K562 (cell line): ENCODE results near the gene ALPP. TPM values are rescaled to one million over a fixed set of nuclear protein-coding genes. Genes with fewer than 3 reads are reported as not detected.
A peak's percentile ranks its signal among the peaks of the same experiment; 100 is the strongest.

ENCODE experiments used
- ATAC-seq: fragments of 200-7000 bp; cut with Tn5 transposase; 3 replicates; pipeline ENCODE4 v1.9.1; 2020; ENCODE audit warnings: moderate library complexity
- BruUV-seq: library from RNA; stranded (reverse); fragments of 400-500 nt; replicated peaks from 2 replicates; lab custom pipeline; 2021; lab: Mats Ljungman, UMichigan
- CTCF ChIA-PET: fragments of 300-600 bp; formaldehyde crosslinking; extraction: SDS; loops from one replicate; lab custom pipeline; 2021; ENCODE audit warnings: low intra/inter-chr PET ratio; lab: Yijun Ruan, JAX
- POLR2A ChIA-PET: fragments of 300-600, 350-650 bp; sonication (Branson Sonifier 250); formaldehyde crosslinking; extraction: SDS; loops from one replicate; lab custom pipeline; 2021; ENCODE audit warnings: antibody characterized with exemption, inconsistent platforms; lab: Yijun Ruan, JAX
- DNase-seq, 4 experiments: peaks; one replicate each; pipeline versions ENCODE4 v3.0.0 to v3.0.0-alpha.2; 2011 to 2018; ENCODE audit warnings: low spot score in 3 of 4, mixed read lengths in 3 of 4; ENCODE audit errors: extremely low read depth in 1 of 4
- FAIRE-seq: peaks from 2 replicates; lab custom pipeline; 2011; peaks lifted over from hg19 to GRCh38; lab: Jason Lieb, UNC
- H2AFZ ChIP-seq: 2 replicates; pipeline ENCODE4 v1.6.0; 2011; ENCODE audit warnings: low read depth, low read length, control low read depth, inconsistent platforms
- H3K27ac ChIP-seq: fragments of 200-600 bp; 3 replicates; pipeline ENCODE4 v1.8.0; 2011; ENCODE audit warnings: low read depth, mild to moderate bottlenecking, control low read depth, inconsistent platforms, low read length, moderate library complexity, mixed read lengths; ENCODE audit errors: extremely low read depth
- H3K27me3 ChIP-seq, 2 experiments: fragments of 300-600 bp in 1 of 2; 2 replicates in 1 of 2; 3 replicates in 1 of 2; pipeline versions ENCODE4 v1.6.0 to v1.8.0; 2011; ENCODE audit warnings: inconsistent platforms in 2 of 2, low read length in 2 of 2, mild to moderate bottlenecking in 1 of 2, mixed read lengths in 1 of 2, moderate library complexity in 1 of 2; ENCODE audit not compliant: control insufficient read depth in 2 of 2, insufficient read depth in 2 of 2
- H3K36me3 ChIP-seq: fragments of 300-600 bp; 3 replicates; pipeline ENCODE4 v1.8.0; 2011; ENCODE audit warnings: mild to moderate bottlenecking, low read length, inconsistent platforms; ENCODE audit not compliant: control insufficient read depth, insufficient read depth
- H3K4me1 ChIP-seq, 2 experiments: fragments of 200-600 bp in 1 of 2; replicated peaks in 1 of 2; 2 replicates in 1 of 2; 3 replicates in 1 of 2; pipeline versions ENCODE4 v1.5.1 to v1.8.0; 2011; ENCODE audit warnings: inconsistent platforms in 2 of 2, low read length in 2 of 2, mild to moderate bottlenecking in 1 of 2, mixed read lengths in 1 of 2, moderate library complexity in 1 of 2; ENCODE audit not compliant: control insufficient read depth in 2 of 2, insufficient read depth in 2 of 2
- H3K4me2 ChIP-seq: 2 replicates; pipeline ENCODE4 v1.6.1; 2011; ENCODE audit warnings: low read length, control low read depth, inconsistent platforms, mixed read lengths; ENCODE audit not compliant: insufficient read depth
- H3K4me3 ChIP-seq: fragments of 200-600 bp; sonication (generic), shearing (Covaris generic); 2 replicates; pipeline ENCODE4 v1.5.1; 2016; ENCODE audit warnings: control low read depth, inconsistent platforms
- H3K79me2 ChIP-seq: fragments of 200-600 bp; 3 replicates; pipeline ENCODE4 v1.8.0; 2011; ENCODE audit warnings: low read length, inconsistent platforms; ENCODE audit not compliant: control insufficient read depth, insufficient read depth
- H3K9ac ChIP-seq, 2 experiments: 2 replicates each; pipeline versions ENCODE4 v1.6.0 to v1.6.1; 2011; ENCODE audit warnings: low read depth in 2 of 2, low read length in 2 of 2, control low read depth in 1 of 2, inconsistent platforms in 1 of 2, mild to moderate bottlenecking in 1 of 2, mixed read lengths in 1 of 2; ENCODE audit not compliant: insufficient read depth in 1 of 2
- H3K9me1 ChIP-seq: one replicate; pipeline ENCODE4 v1.6.0; 2011; ENCODE audit warnings: inconsistent platforms, mild to moderate bottlenecking, low read length, moderate library complexity; ENCODE audit not compliant: control insufficient read depth, insufficient read depth
- H3K9me3 ChIP-seq: replicated peaks from 2 replicates; pipeline ENCODE4 v1.5.1; 2011; ENCODE audit warnings: low read depth, low read length, inconsistent platforms; ENCODE audit not compliant: control insufficient read depth, insufficient read depth
- H4K20me1 ChIP-seq: replicated peaks from 2 replicates; pipeline ENCODE4 v1.6.1; 2011; ENCODE audit warnings: low read length, inconsistent platforms, mixed read lengths; ENCODE audit not compliant: control insufficient read depth, insufficient read depth
- DACH1 ChIP-seq: fragments of 450-650 bp; IDR thresholded peaks from 2 replicates; pipeline ENCODE4 v1.6.1; 2018; ENCODE audit not compliant: partially characterized antibody
- KAT8 ChIP-seq: fragments of 450-650 bp; IDR thresholded peaks from 2 replicates; pipeline ENCODE4 v1.6.1; 2016; ENCODE audit warnings: low read depth, mild to moderate bottlenecking
- KHSRP ChIP-seq: fragments of 450-650 bp; IDR thresholded peaks from 2 replicates; pipeline ENCODE4 v1.6.1; 2017
- MTA2 ChIP-seq: fragments of 450-650 bp; IDR thresholded peaks from 2 replicates; pipeline ENCODE4 v1.6.1; 2016; ENCODE audit warnings: low read depth
- NEUROD1 ChIP-seq: fragments of 150-350 bp; IDR thresholded peaks from 2 replicates; pipeline ENCODE4 v1.6.1; 2014; ENCODE audit warnings: borderline replicate concordance, low read length, low read depth; ENCODE audit not compliant: partially characterized antibody
- NR2C1 ChIP-seq, 2 experiments: fragments of 450-650 bp; IDR thresholded peaks; 2 replicates each; pipeline ENCODE4 v1.6.1; 2017; ENCODE audit warnings: mild to moderate bottlenecking in 2 of 2, antibody characterized with exemption in 1 of 2, inconsistent platforms in 1 of 2, missing compliant biosample characterization in 1 of 2, missing genetic modification characterization in 1 of 2
- NR2F6 ChIP-seq: fragments of 450-650 bp; formaldehyde crosslinking; IDR thresholded peaks from 2 replicates; pipeline ENCODE4 v1.4.0; 2020; ENCODE audit warnings: mild to moderate bottlenecking
- NRF1 ChIP-seq, 2 experiments: fragments of 450-650 bp; IDR thresholded peaks in 1 of 2; conservative IDR thresholded peaks in 1 of 2; 2 replicates each; pipeline ENCODE4 v1.6.1; 2014; ENCODE audit warnings: mild to moderate bottlenecking in 2 of 2
- PHF20 ChIP-seq: fragments of 450-650 bp; IDR thresholded peaks from 2 replicates; pipeline ENCODE4 v1.6.1; 2018; ENCODE audit not compliant: partially characterized antibody
- RBM14 ChIP-seq: fragments of 200-400 bp; formaldehyde crosslinking; IDR thresholded peaks from 2 replicates; pipeline ENCODE4 v1.6.1; 2018; ENCODE audit warnings: low read depth, mild to moderate bottlenecking, low read length, moderate library complexity, borderline replicate concordance; ENCODE audit not compliant: insufficient read depth
- SREBF1 ChIP-seq: fragments of 150-350 bp; IDR thresholded peaks from 2 replicates; pipeline ENCODE4 v1.6.1; 2014; ENCODE audit warnings: antibody characterized with exemption, low read depth, low read length, borderline replicate concordance
- WGBS: fragments of 100-300 bp; shearing (Covaris generic); methylation state at CpG from one replicate; pipeline ENCODE4 v1.1.6; 2016; ENCODE audit warnings: low coverage, mixed read lengths; ENCODE audit not compliant: insufficient coverage; ENCODE audit errors: missing lambda C conversion rate; 5-methylcytosine and 5-hydroxymethylcytosine counted together
- in situ Hi-C: fragments of 300-500 bp; cut with MboI; formaldehyde crosslinking; loops from 4 replicates; pipeline ENCODE4 v1.15.0; 2018; ENCODE audit warnings: inconsistent platforms, mixed read lengths
- intact Hi-C: fragments of 100-400 bp; cut with micrococcal nuclease; formaldehyde crosslinking; loops from 2 replicates; pipeline ENCODE4 v1.14.2; 2022
- polyA plus RNA-seq, 8 experiments: library from polyadenylated mRNA; depleted of rRNA in 4 of 8; stranded (reverse) in 5 of 8; unstranded in 3 of 8; fragments of >200 nt; fragmentation: Nextera tagmentation in 2 of 8; fragmentation: Illumina TruSeq in 1 of 8; extraction: Ambion mirVana in 2 of 8; extraction: Trizol in 1 of 8; gene quantifications; 2 replicates each; pipeline versions ENCODE4 v1.2.1 to v1.2.3, GENCODE V29; 2011 to 2014; ENCODE audit warnings: inconsistent platforms in 1 of 8, missing spikeins in 1 of 8
- total RNA-seq, 7 experiments: library from RNA; depleted of rRNA in 6 of 7; stranded (reverse); fragments of >200 nt in 6 of 7; fragmentation: Illumina TruSeq in 2 of 7; extraction: Trizol in 2 of 7; gene quantifications; 2 replicates each; pipeline versions ENCODE4 v1.2.1 to v1.2.3, GENCODE V29; 2011 to 2021; ENCODE audit warnings: low replicate concordance in 1 of 7

Gene ALPP
- total and polyA plus RNA-seq, 9 of the 15 experiments (the other 6 are each of a cell fraction or from before 2014, with no cell fraction given) = 0.03 TPM; not detected in 8

- Histone ChIP-seq H3K9ac (no peak overlapping the region), H3K27me3 (peaks cover 0 to 15% of the 10 kb centered on the region in 2 experiments; a peak in 2 of 5 replicates), H3K9me3 (no peaks in the 10 kb centered on the region), H3K27ac (no peak overlapping the region), H4K20me1 (no peaks in the 10 kb centered on the region), H3K9me1 (no peaks in the 10 kb centered on the region), H3K4me2 (no peak overlapping the region), H3K79me2 (no peaks in the 10 kb centered on the region), H3K36me3 (no peaks in the 10 kb centered on the region), H3K4me3 (no peak overlapping the region), H3K4me1 (no peaks in the 10 kb centered on the region), H2AFZ (no peak overlapping the region)
- TF ChIP-seq NR2F6 (CRISPR knock-in tag) (no peak), MTA2 (no peak), PHF20 (no peak), NRF1 (conservative IDR thresholded peaks at IDR 0.05 in 1 of 2, IDR thresholded peaks at IDR 0.05 in 1 of 2) (0 out of 4 replicates have a peak, but pooled peaks of 1 of the 2 experiments have one; percentile 8)
- 17% methylated on average over 7 of the region's 11 CpGs for WGBS
- intact Hi-C loops (no loop called here), in situ Hi-C loops (no loop called here)
- no peak for DNase-seq
- BruUV-seq = no TSS peak
- ATAC-seq = no peak
- ChIA-PET CTCF (no interaction called here), POLR2A (no interaction called here)
- FAIRE-seq = no peak
Measured at GRCh38 chr2:232405943-232406510, 27.5 kb downstream of the ALPP start.

- WGBS = 3% methylated on average over 7 of the region's 17 CpGs
- H3K9me3 ChIP-seq = no peaks in the 10 kb centered on the region
- in situ Hi-C loops = no loop called here
- intact Hi-C loops = no loop called here
- H3K79me2 ChIP-seq = no peaks in the 10 kb centered on the region
- no peak for TF ChIP-seq NR2C1 (IDR thresholded peaks at IDR 0.05)
- no peak for TF ChIP-seq NR2C1 (tag; IDR thresholded peaks at IDR 0.05)
- no peak for TF ChIP-seq DACH1
- TF ChIP-seq KAT8 = no peak
- TF ChIP-seq RBM14 = no peak
- no peak for TF ChIP-seq SREBF1
- no peak for TF ChIP-seq KHSRP
- no peak for TF ChIP-seq NEUROD1
- H3K9ac ChIP-seq = no peak within 1 kb of the TSS
- no peak within 1 kb of the TSS for H3K4me3 ChIP-seq
- no peak within 1 kb of the TSS for H2AFZ ChIP-seq
- DNase-seq (no peak), FAIRE-seq (no peak), ATAC-seq (0 out of 3 replicates have a peak, but pooled peaks have one; percentile 35)
- H3K27ac ChIP-seq = no peak within 1 kb of the TSS
- BruUV-seq = no TSS peak
- H4K20me1 ChIP-seq = no peaks in the 10 kb centered on the region
- H3K9me1 ChIP-seq = no peaks in the 10 kb centered on the region
- no peaks in the 10 kb centered on the region for H3K4me1 ChIP-seq
- ChIA-PET POLR2A (interaction anchor here (0.6 kb wide), 1 partner anchor 18 kb away, joined by 3 read pairs; no protein-coding TSS in a partner anchor), CTCF (no interaction called here)
- no peaks in the 10 kb centered on the region for H3K36me3 ChIP-seq
- H3K4me2 ChIP-seq = no peak within 1 kb of the TSS
- peaks cover 0 to 15% of the 10 kb centered on the region in 2 experiments; a peak in 2 of 5 replicates for H3K27me3 ChIP-seq
Measured at GRCh38 chr2:232406556-232407310, 28.2 kb downstream of the ALPP start, which contains the start of gene ALPG. Gene ALPG (plus strand): TSS chr2:232406844. CDS start chr2:232406895, 51 bp downstream.
